ENCODE measurements around the gene BDP1.
"Not testable (repeated sequence)": the region's sequence is repeated elsewhere in the genome, so short reads cannot be mapped to it uniquely, and the experiment has no call there.

Gene BDP1

DNA sequence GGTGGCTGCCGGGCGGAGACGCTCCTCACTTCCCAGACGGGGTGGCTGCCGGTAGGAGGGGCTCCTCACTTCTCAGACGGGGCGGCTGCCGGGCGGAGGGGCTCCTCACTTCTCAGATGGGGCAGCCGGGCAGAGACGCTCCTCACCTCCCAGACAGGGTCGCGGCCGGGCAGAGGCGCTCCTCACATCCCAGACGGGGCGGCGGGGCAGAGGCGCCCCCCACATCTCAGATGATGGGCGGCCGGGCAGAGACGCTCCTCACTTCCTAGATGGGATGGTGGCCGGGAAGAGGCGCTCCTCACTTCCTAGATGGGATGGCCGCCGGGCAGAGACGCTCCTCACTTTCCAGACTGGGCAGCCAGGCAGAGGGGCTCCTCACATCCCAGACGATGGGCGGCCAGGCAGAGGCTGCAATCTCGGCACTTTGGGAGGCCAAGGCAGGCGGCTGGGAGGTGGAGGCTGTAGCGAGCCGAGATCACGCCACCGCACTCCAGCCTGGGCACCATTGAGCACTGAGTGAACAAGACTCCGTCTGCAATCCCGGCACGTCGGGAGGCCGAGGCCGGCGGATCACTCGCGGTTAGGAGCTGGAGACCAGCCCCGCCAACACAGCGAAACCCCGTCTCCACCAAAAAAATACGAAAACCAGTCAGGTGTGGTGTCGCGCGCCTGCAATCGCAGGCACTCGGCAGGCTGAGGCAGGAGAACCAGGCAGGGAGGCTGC, 96.7 kb downstream of the BDP1 start:
- not testable (repeated sequence) for H3K4me1 ChIP-seq (ENCODE audit: insufficient read depth, low read length); H2AFZ ChIP-seq (ENCODE audit: low read depth, low read length); H3K27me3 ChIP-seq (ENCODE audit: insufficient read depth, low read length); H3K9me3 ChIP-seq (ENCODE audit: low read length); H3K4me3 ChIP-seq (ENCODE audit: low read length)
- H3K36me3 ChIP-seq (ENCODE audit: insufficient read depth, low read length): peaks cover 64% of the 10 kb centered on the region

DNA sequence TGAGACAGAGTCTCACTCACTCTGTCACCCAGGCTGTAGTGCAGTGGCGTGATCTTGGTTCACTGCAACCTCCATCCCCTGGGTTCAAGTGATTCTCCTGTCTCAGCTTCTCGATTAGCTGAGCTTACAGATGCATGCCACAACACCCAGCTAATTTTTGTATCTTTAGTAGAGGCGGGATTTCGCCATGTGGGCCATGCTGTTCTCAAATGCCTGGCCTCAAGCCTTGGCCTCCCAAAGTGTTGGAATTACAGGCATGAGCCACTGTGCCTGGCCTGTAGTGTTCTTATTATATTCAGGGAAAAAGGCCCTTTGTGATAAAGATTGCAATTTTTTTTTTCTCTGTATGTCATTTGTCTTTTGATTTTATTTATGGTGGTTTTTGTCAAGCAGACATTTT, 107.7 kb downstream of the BDP1 start:
- H3K4me1 ChIP-seq (ENCODE audit: insufficient read depth, low read length): no peaks in the 10 kb centered on the region

DNA sequence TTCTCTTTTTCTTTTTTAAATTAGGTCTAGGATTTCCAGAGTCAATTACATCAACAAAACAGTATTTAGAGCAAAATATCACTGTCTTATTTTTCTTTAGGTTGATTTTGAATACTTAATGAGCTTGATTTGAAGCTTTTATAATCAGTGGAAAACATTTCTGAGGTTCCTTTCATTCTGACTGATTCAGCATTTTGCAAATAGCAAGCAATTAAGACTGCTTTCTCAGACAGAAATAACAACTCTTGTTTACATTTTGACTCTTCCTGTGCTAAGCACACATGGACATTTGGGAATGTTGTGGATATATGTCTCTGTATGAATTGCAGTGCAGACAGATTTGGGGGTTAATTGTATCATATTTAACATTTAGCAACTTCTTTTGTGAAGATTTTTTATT, 109.4 kb downstream of the BDP1 start:
- Histone ChIP-seq H3K4me3 (ENCODE audit: low read length) (no peak overlapping the region), H3K36me3 (ENCODE audit: insufficient read depth, low read length) (peaks cover 61% of the 10 kb centered on the region), H3K27me3 (ENCODE audit: insufficient read depth, low read length) (no peaks in the 10 kb centered on the region), H3K4me1 (ENCODE audit: insufficient read depth, low read length) (no peaks in the 10 kb centered on the region), H3K9me3 (ENCODE audit: low read length) (no peaks in the 10 kb centered on the region), H2AFZ (ENCODE audit: low read depth, low read length) (no peak overlapping the region)

More for the DNA sequence above, 107.7 kb downstream of the BDP1 start:
- no peak overlapping the region for H3K4me3 ChIP-seq (ENCODE audit: low read length)
- no peak overlapping the region for H2AFZ ChIP-seq (ENCODE audit: low read depth, low read length)
- H3K36me3 ChIP-seq (ENCODE audit: insufficient read depth, low read length): peaks cover 70% of the 10 kb centered on the region
- no peaks in the 10 kb centered on the region for H3K27me3 ChIP-seq (ENCODE audit: insufficient read depth, low read length)
- H3K9me3 ChIP-seq (ENCODE audit: low read length): no peaks in the 10 kb centered on the region

DNA sequence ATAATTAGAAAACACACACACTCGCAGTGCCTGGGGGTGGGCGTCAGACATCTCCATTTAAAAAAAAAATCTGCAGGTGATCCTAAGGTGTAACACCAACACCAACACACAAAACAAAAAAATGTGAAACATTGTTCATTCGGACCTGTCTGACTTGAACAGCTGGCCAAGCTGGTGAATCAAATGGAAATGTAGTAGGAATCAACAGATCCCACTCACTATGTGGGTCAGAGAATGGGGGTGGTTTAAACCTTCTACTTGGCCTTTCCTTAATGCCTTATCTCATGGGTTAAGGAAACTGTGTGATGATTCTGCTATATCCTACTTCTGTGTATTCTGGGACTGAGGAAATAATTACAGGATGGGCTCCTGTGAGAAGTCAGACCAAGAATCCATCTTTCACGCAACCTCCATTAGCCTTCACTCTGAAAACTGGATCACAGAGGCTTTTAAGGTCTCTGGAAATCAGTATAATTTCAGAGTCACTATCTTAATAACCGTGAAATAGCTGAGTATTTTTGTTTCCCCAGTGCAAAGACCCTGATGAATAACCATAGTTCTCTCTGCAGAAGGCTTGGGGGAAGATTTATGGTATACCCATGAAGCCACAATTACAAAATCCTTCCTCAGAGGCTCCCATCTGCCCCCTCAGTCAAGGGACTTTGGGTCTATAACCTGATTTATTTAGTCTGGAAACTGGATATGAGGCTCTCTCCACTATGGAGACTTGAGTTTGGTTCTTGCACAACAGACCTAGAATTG, 114.5 kb downstream of the BDP1 start:
- H2AFZ ChIP-seq (ENCODE audit: low read depth, low read length): no peak overlapping the region

DNA sequence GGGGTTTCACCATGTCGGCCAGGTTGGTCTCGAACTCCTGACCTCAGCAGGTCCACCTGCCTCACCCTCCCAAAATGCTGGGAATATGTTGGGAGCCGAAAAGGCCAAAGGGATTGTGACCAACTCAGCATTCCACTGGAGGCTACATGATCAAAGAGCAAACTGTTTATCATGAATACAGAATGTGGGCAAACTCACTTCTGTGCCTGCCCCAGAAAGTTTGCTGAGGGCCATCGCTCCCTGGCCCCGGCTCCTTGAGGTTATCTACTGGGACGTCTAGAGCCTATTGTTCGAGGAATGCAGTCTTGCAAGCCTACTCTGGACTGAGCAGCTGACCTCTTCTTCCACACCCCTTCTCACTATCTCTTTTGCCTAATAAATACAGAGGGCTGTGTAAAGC, 116.4 kb downstream of the BDP1 start:
- H3K36me3 ChIP-seq (ENCODE audit: insufficient read depth, low read length): peaks cover 13% of the 10 kb centered on the region
- H3K27me3 ChIP-seq (ENCODE audit: insufficient read depth, low read length); H3K4me1 ChIP-seq (ENCODE audit: insufficient read depth, low read length); H3K9me3 ChIP-seq (ENCODE audit: low read length); H2AFZ ChIP-seq (ENCODE audit: low read depth, low read length); H3K4me3 ChIP-seq (ENCODE audit: low read length): not testable (repeated sequence)

More for the DNA sequence above, 114.5 kb downstream of the BDP1 start:
- H3K9me3 ChIP-seq (ENCODE audit: low read length): no peaks in the 10 kb centered on the region
- peaks cover 7% of the 10 kb centered on the region for H3K4me1 ChIP-seq (ENCODE audit: insufficient read depth, low read length)
- H3K4me3 ChIP-seq (ENCODE audit: low read length): no peak overlapping the region
- peaks cover 21% of the 10 kb centered on the region for H3K36me3 ChIP-seq (ENCODE audit: insufficient read depth, low read length)
- no peaks in the 10 kb centered on the region for H3K27me3 ChIP-seq (ENCODE audit: insufficient read depth, low read length)

DNA sequence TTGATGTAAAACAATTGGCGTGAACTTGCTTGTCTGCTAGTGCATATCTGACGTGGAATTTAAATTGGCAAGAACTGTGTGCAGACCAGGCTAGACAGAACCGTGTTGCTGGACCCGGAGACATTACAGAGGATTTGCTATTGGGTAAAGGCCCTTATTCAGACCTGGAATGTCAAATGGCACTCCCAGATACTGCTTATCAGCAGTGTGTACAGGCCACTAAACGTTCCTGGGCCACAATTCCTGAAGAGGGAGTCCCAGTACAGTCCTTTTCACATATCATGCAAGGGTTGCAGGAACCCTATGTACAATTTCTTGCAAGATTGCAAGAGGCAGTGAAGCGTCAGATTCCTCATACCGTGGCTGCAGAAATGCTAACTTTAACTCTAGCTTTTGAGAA, 118.1 kb downstream of the BDP1 start:
- H2AFZ ChIP-seq (ENCODE audit: low read depth, low read length): no peak overlapping the region
- H3K27me3 ChIP-seq (ENCODE audit: insufficient read depth, low read length): no peaks in the 10 kb centered on the region
- no peaks in the 10 kb centered on the region for H3K9me3 ChIP-seq (ENCODE audit: low read length)
- H3K4me1 ChIP-seq (ENCODE audit: insufficient read depth, low read length): peaks cover 7% of the 10 kb centered on the region
- peaks cover 4% of the 10 kb centered on the region for H3K36me3 ChIP-seq (ENCODE audit: insufficient read depth, low read length)
- no peak overlapping the region for H3K4me3 ChIP-seq (ENCODE audit: low read length)

DNA sequence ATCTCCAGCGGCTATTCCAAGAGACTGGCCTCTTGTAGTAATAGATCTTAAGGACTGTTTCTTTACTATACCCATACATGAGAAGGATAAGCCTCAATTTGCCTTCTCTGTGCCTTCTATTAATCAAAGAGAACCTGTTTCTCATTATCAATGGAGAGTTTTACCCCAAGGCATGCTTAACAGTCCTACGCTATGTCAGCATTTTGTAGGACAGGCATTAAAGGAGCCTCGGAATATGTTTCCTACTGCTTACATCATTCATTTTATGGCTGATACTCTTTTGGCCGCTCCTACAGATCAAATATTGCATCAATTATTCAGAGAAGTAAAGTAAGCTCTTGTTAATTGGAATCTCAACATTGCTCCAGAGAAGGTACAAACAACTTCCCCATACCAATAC, 120.1 kb downstream of the BDP1 start:
- H3K9me3 ChIP-seq (ENCODE audit: low read length); H2AFZ ChIP-seq (ENCODE audit: low read depth, low read length); H3K4me3 ChIP-seq (ENCODE audit: low read length); H3K27me3 ChIP-seq (ENCODE audit: insufficient read depth, low read length); H3K4me1 ChIP-seq (ENCODE audit: insufficient read depth, low read length); H3K36me3 ChIP-seq (ENCODE audit: insufficient read depth, low read length): not testable (repeated sequence)

DNA sequence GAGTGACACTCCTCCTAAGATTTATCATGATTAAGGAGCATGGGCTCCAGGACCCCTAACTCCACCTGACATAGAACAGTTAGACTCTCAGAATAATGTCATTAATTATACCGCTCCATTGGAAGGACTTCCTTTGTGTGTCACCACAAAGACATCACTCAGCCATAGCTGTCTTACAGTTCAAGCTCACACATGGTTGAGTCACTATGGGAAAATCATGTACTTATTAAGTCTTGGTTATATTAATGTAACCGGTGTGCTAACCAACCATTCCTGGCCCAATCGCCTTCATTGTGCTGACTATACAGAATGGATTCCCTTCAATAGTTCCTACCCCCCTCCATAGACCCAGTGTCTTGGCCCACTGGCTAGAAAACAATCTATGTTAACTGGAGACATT, 120.8 kb downstream of the BDP1 start:
- no peak overlapping the region for H3K4me3 ChIP-seq (ENCODE audit: low read length)
- no peaks in the 10 kb centered on the region for H3K27me3 ChIP-seq (ENCODE audit: insufficient read depth, low read length)
- peaks cover 4% of the 10 kb centered on the region for H3K36me3 ChIP-seq (ENCODE audit: insufficient read depth, low read length)
- H3K4me1 ChIP-seq (ENCODE audit: insufficient read depth, low read length): peaks cover 7% of the 10 kb centered on the region
- H3K9me3 ChIP-seq (ENCODE audit: low read length): no peaks in the 10 kb centered on the region
- no peak overlapping the region for H2AFZ ChIP-seq (ENCODE audit: low read depth, low read length)

DNA sequence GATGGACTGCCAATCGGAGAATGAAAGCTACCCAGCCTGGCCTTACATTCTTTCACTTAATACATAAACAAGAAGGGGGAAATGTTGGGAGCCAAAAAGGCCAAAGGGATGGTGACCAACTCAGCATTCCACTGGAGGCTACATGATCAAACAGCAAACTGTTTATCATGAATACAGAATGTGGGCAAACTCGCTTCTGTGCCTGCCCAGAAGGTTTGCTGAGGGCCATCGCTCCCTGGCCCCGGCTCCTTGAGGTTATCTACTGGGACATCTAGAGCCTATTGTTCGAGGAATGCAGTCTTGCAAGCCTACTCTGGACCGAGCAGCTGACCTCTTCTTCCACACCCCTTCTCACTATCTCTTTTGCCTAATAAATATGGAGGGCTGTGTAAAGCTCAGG, 122.4 kb downstream of the BDP1 start:
- not testable (repeated sequence) for H3K4me1 ChIP-seq (ENCODE audit: insufficient read depth, low read length); H3K36me3 ChIP-seq (ENCODE audit: insufficient read depth, low read length); H3K27me3 ChIP-seq (ENCODE audit: insufficient read depth, low read length); H3K9me3 ChIP-seq (ENCODE audit: low read length); H3K4me3 ChIP-seq (ENCODE audit: low read length); H2AFZ ChIP-seq (ENCODE audit: low read depth, low read length)

DNA sequence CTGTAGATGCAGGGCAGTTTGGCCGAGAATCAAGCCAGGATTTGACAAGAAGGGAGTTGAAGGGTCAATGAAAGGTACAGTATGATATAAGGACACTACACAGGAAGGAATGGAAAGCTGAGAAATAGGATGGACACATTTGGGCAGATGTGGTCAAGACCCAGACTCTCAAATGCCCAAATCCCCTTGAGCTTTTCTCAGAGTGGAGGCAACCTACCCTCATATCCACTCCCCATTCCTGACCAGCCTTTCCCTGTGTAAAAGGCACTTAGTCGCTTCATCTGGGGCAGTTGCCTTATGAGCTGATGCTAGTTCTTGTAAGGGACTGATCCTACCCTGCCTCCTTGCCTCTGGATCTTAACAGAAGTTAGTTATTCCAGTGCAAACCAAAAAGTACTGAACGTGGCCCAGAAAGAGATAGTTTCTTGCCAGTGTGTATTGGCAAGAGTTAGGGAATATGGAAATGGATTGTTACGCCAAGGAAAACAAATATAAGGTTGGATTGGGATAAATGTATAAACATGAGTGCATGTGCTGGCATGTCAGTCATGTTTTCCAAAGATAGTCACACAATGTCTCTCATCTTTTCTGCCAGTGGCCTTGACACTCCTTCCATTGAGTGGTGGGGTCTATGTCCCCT, 127.6 kb downstream of the BDP1 start:
- Histone ChIP-seq H3K4me1 (ENCODE audit: insufficient read depth, low read length) (no peaks in the 10 kb centered on the region), H2AFZ (ENCODE audit: low read depth, low read length) (no peak overlapping the region), H3K9me3 (ENCODE audit: low read length) (no peaks in the 10 kb centered on the region), H3K4me3 (ENCODE audit: low read length) (no peak overlapping the region), H3K36me3 (ENCODE audit: insufficient read depth, low read length) (no peaks in the 10 kb centered on the region), H3K27me3 (ENCODE audit: insufficient read depth, low read length) (no peaks in the 10 kb centered on the region)

DNA sequence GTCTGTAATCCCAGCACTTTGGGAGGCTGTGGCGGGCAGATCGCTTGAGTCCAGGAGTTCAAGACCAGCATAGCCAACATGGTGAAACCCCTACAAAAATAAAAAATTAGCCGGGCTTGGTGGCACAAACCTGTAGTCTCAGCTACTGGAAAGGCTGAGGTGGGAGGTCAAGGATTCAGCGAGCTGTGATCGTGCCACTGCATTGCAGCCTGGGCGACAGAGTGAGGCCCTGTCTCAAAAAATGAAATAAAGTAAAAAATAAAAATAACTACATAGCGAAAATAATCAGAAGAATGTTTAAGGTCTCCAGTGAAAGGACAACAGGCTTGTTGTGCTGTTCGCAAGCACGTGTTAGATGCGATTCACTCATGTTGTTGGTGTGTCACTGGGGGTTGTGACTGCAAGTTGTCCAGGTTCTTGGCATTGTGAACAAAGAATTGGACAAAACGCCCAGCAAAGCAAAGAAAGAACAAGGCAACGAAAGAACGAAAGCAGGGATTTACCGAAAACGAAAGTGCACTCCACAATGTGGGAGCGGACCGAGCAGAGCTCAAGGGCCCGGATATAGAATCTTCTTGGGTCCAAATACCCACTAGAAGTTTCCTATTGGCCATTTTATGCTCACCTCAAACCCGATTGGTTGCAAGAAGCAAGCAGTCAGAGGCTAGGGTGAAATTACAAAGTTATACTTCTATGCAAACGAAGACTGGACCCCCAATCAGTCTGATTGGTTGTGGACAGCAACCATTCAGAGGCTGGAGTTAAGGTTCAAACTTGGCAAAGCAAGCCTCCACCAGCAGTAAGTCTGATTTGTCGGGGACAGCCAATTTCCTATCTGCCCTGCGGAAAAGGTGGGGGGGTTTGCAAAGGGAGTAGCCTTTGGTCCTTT, 130.8 kb downstream of the BDP1 start:
- no peaks in the 10 kb centered on the region for H3K4me1 ChIP-seq (ENCODE audit: insufficient read depth, low read length)
- no peaks in the 10 kb centered on the region for H3K27me3 ChIP-seq (ENCODE audit: insufficient read depth, low read length)
- peak overlapping the region; percentile 2 for H2AFZ ChIP-seq (ENCODE audit: low read depth, low read length)
- no peaks in the 10 kb centered on the region for H3K36me3 ChIP-seq (ENCODE audit: insufficient read depth, low read length)
- peak overlapping the region; percentile 75 for H3K4me3 ChIP-seq (ENCODE audit: low read length)
- no peaks in the 10 kb centered on the region for H3K9me3 ChIP-seq (ENCODE audit: low read length)

DNA sequence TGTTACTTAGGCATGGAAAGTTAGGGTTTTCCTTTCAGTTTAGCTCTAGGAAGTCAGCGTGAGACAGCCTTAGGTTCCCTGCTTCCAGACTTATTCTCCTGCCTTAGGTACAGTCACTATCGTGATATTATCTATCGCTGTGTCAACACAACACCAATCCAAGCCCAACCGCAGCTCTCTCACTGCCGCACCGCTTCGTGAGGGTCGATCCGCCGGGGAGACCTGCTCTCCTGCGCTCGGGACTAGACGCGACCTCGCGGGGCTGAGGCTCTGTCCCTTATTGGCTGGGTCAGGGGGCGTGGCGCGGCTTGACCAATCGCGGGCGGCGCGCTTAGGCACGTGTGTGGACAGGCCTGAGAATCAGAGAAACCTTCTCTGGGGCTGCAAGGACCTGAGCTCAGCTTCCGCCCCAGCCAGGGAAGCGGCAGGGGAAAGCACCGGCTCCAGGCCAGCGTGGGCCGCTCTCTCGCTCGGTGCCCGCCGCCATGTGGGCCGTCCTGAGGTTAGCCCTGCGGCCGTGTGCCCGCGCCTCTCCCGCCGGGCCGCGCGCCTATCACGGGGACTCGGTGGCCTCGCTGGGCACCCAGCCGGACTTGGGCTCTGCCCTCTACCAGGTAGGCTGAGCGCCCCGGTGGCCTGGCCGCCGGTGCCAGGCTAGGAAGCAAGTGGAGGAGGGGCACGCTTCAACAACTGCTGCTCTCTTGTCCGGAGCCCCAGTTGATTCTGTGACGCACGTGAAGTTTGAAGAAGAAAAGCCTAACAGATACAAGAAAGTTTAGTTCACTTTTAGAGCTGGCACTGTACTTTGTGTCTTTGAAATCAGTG, 131.7 kb downstream of the BDP1 start, which contains the start of gene MCCC2:
TSS of gene MCCC2 (plus strand) at position 400 of the 825 bp plus-strand sequence. CDS start at position 486, 86 bp downstream.
- Histone ChIP-seq H3K9me3 (ENCODE audit: low read length) (no peaks in the 10 kb centered on the region), H3K4me1 (ENCODE audit: insufficient read depth, low read length) (no peaks in the 10 kb centered on the region), H3K36me3 (ENCODE audit: insufficient read depth, low read length) (no peaks in the 10 kb centered on the region), H3K4me3 (ENCODE audit: low read length) (peak within 1 kb of the TSS; percentile 75), H2AFZ (ENCODE audit: low read depth, low read length) (peak within 1 kb of the TSS; percentile 2), H3K27me3 (ENCODE audit: insufficient read depth, low read length) (no peaks in the 10 kb centered on the region)

Data from neuron (in vitro differentiated cells).